H1 (cell line): Measurements from ENCODE around the gene GRB14. TPM values are rescaled to one million over a fixed set of nuclear protein-coding genes. Genes with fewer than 3 reads are reported as not detected.

Source experiments
- CTCF ChIA-PET: fragments of 300-600 bp; sonication (Branson Sonifier 250); formaldehyde crosslinking; loops from one replicate; lab custom pipeline; 2021; ENCODE audit not compliant: partially characterized antibody; lab: Charles Lee
- POLR2A ChIA-PET: fragments of 300-600 bp; sonication (Branson Sonifier 250); formaldehyde crosslinking; loops from one replicate; lab custom pipeline; 2021; ENCODE audit warnings: inconsistent platforms; ENCODE audit not compliant: partially characterized antibody; lab: Charles Lee
- DNase-seq, 2 experiments: peaks; one replicate each; pipeline versions ENCODE4 v3.0.0 to v3.0.0-alpha.2; 2010 to 2022; ENCODE audit warnings: low spot score in 2 of 2, low read depth in 1 of 2, mixed read lengths in 1 of 2
- FAIRE-seq: peaks from 2 replicates; lab custom pipeline; 2011; peaks lifted over from hg19 to GRCh38; lab: Jason Lieb, UNC
- H2AFZ ChIP-seq: 2 replicates; pipeline ENCODE4 v1.8.1; 2012; ENCODE audit warnings: low read length, inconsistent platforms
- H2AK5ac ChIP-seq: 2 replicates; pipeline ENCODE4 v1.6.1; 2013; ENCODE audit warnings: low read depth, low read length
- H2BK120ac ChIP-seq: replicated peaks from 2 replicates; pipeline ENCODE3; 2013; ENCODE audit warnings: low read depth, low read length, inconsistent platforms
- H2BK12ac ChIP-seq: 2 replicates; pipeline ENCODE4 v1.6.1; 2013; ENCODE audit warnings: low read depth, low read length
- H2BK15ac ChIP-seq: 2 replicates; pipeline ENCODE4 v1.6.1; 2013; ENCODE audit warnings: low read length
- H2BK20ac ChIP-seq: 2 replicates; pipeline ENCODE4 v1.6.1; 2013; ENCODE audit warnings: low read length
- H2BK5ac ChIP-seq: 2 replicates; pipeline ENCODE4 v1.6.1; 2013; ENCODE audit warnings: low read depth, low read length
- H3K14ac ChIP-seq: 2 replicates; pipeline ENCODE4 v1.6.1; 2013; ENCODE audit warnings: inconsistent platforms; ENCODE audit not compliant: insufficient read length
- H3K18ac ChIP-seq: 2 replicates; pipeline ENCODE4 v1.6.1; 2013; ENCODE audit warnings: low read length; ENCODE audit errors: extremely low read depth
- H3K23ac ChIP-seq: 2 replicates; pipeline ENCODE4 v1.6.1; 2013; ENCODE audit warnings: inconsistent platforms; ENCODE audit not compliant: insufficient read length
- H3K23me2 ChIP-seq: 2 replicates; pipeline ENCODE4 v1.6.1; 2013; ENCODE audit warnings: low read depth, low read length
- H3K27ac ChIP-seq: 2 replicates; pipeline ENCODE4 v1.6.1; 2011; ENCODE audit warnings: low read depth, low read length, inconsistent platforms
- H3K27me3 ChIP-seq, 4 experiments: replicated peaks in 1 of 4; 1 replicate in 1 of 4; 2 replicates in 3 of 4; pipeline versions ENCODE4 v1.6.1 to v1.8.1; 2011 to 2013; ENCODE audit warnings: low read length in 3 of 4, mild to moderate bottlenecking in 3 of 4, inconsistent platforms in 2 of 4, mixed read lengths in 2 of 4, moderate library complexity in 1 of 4; ENCODE audit not compliant: control insufficient read depth in 3 of 4, insufficient read depth in 3 of 4; ENCODE audit errors: extremely low read depth in 1 of 4
- H3K36me3 ChIP-seq, 4 experiments: 2 replicates each; pipeline versions ENCODE4 v1.6.1 to v1.8.1; 2011 to 2013; ENCODE audit warnings: mild to moderate bottlenecking in 4 of 4, low read length in 3 of 4, moderate library complexity in 2 of 4, control low read depth in 1 of 4, inconsistent platforms in 1 of 4; ENCODE audit not compliant: insufficient read depth in 4 of 4, control insufficient read depth in 2 of 4
- H3K4ac ChIP-seq: replicated peaks from 2 replicates; pipeline ENCODE3; 2013; ENCODE audit warnings: low read length, low read depth, mixed read lengths, inconsistent platforms; ENCODE audit not compliant: insufficient read length
- H3K4me1 ChIP-seq, 4 experiments: replicated peaks in 1 of 4; 1 replicate in 1 of 4; 2 replicates in 3 of 4; pipeline versions ENCODE4 v1.6.1 to v1.8.1; 2011 to 2013; ENCODE audit warnings: low read length in 3 of 4, inconsistent platforms in 2 of 4, mixed read lengths in 1 of 4; ENCODE audit not compliant: insufficient read depth in 4 of 4, control insufficient read depth in 3 of 4
- H3K4me2 ChIP-seq, 2 experiments: 2 replicates each; pipeline versions ENCODE4 v1.6.1 to v1.8.1; 2011 to 2013; ENCODE audit warnings: low read depth in 2 of 2, low read length in 2 of 2, control low read depth in 1 of 2, inconsistent platforms in 1 of 2, mild to moderate bottlenecking in 1 of 2; ENCODE audit not compliant: insufficient read depth in 1 of 2
- H3K4me3 ChIP-seq, 4 experiments: fragments of 200-600, 300-600 bp in 1 of 4; sonication (generic), shearing (Covaris generic), sonication (Bioruptor Twin) in 1 of 4; 2 replicates each; pipeline versions ENCODE4 v1.5.1 to v1.8.1; 2011 to 2016; ENCODE audit warnings: low read length in 4 of 4, low read depth in 3 of 4, control low read depth in 2 of 4, inconsistent platforms in 2 of 4, mild to moderate bottlenecking in 2 of 4, mixed read lengths in 1 of 4, moderate library complexity in 1 of 4; ENCODE audit not compliant: insufficient read depth in 2 of 4; ENCODE audit errors: extremely low read depth in 1 of 4
- H3K56ac ChIP-seq: replicated peaks from 2 replicates; pipeline ENCODE3; 2013; ENCODE audit warnings: low read depth, mild to moderate bottlenecking, mixed read lengths, low read length, inconsistent platforms; ENCODE audit not compliant: insufficient read length
- H3K79me1 ChIP-seq: 2 replicates; pipeline ENCODE4 v1.6.1; 2013; ENCODE audit warnings: low read depth, low read length, control low read depth
- H3K79me2 ChIP-seq, 2 experiments: 2 replicates each; pipeline versions ENCODE4 v1.6.1 to v1.8.1; 2012 to 2013; ENCODE audit warnings: low read length in 2 of 2, mild to moderate bottlenecking in 2 of 2, inconsistent platforms in 1 of 2; ENCODE audit not compliant: insufficient read depth in 2 of 2, control insufficient read depth in 1 of 2
- H3K9ac ChIP-seq, 4 experiments: replicated peaks in 1 of 4; 1 replicate in 1 of 4; 2 replicates in 3 of 4; pipeline versions ENCODE4 v1.6.1 to v1.8.1; 2011 to 2013; ENCODE audit warnings: low read depth in 3 of 4, low read length in 3 of 4, control low read depth in 2 of 4, mild to moderate bottlenecking in 2 of 4, moderate library complexity in 2 of 4, inconsistent platforms in 1 of 4; ENCODE audit errors: extremely low read depth in 1 of 4
- H3K9me3 ChIP-seq, 2 experiments: 2 replicates each; pipeline versions ENCODE4 v1.6.1 to v1.8.1; 2012 to 2013; ENCODE audit warnings: mild to moderate bottlenecking in 2 of 2, moderate library complexity in 2 of 2, control low read depth in 1 of 2, inconsistent platforms in 1 of 2, low read depth in 1 of 2, low read length in 1 of 2, mixed read lengths in 1 of 2; ENCODE audit not compliant: insufficient read depth in 2 of 2
- H4K20me1 ChIP-seq, 2 experiments: replicated peaks in 1 of 2; 2 replicates each; pipeline versions ENCODE3 to v1.8.1; 2011 to 2013; ENCODE audit warnings: inconsistent platforms in 2 of 2, low read length in 2 of 2, mild to moderate bottlenecking in 1 of 2; ENCODE audit not compliant: insufficient read depth in 2 of 2, control insufficient read depth in 1 of 2
- H4K5ac ChIP-seq: 2 replicates; pipeline ENCODE4 v1.6.1; 2013; ENCODE audit warnings: low read length, low read depth, mixed read lengths, inconsistent platforms; ENCODE audit not compliant: insufficient read length
- H4K8ac ChIP-seq: 2 replicates; pipeline ENCODE4 v1.8.0; 2013; ENCODE audit warnings: mild to moderate bottlenecking, moderate library complexity, low read length, inconsistent platforms; ENCODE audit not compliant: insufficient read depth; ENCODE audit errors: extremely low read depth
- H4K91ac ChIP-seq: replicated peaks from 2 replicates; pipeline ENCODE3; 2013; ENCODE audit warnings: low read length, mixed read lengths, inconsistent platforms; ENCODE audit not compliant: insufficient read length
- BCL11A ChIP-seq, 2 experiments: IDR thresholded peaks; one replicate each; pipeline ENCODE4 v1.6.1; 2011; ENCODE audit warnings: low read depth in 2 of 2, low read length in 2 of 2, mild to moderate bottlenecking in 2 of 2
- CBX8 ChIP-seq: fragments of 300-800, 300-1000 bp; sonication (generic); IDR thresholded peaks from 2 replicates; pipeline ENCODE4 v1.7.1; 2016; ENCODE audit warnings: low read depth, low read length, borderline replicate concordance
- JUN ChIP-seq: IDR thresholded peaks from 2 replicates; pipeline ENCODE4 v1.6.1; 2011; ENCODE audit warnings: low read depth, mild to moderate bottlenecking, improper control_type of control experiment, low read length
- JUND ChIP-seq: IDR thresholded peaks from 2 replicates; pipeline ENCODE4 v1.6.1; 2011; ENCODE audit warnings: mild to moderate bottlenecking, improper control_type of control experiment, low read length
- KDM4A ChIP-seq: IDR thresholded peaks from one replicate; pipeline ENCODE4 v1.7.1; 2012; ENCODE audit warnings: low read depth, mild to moderate bottlenecking, moderate library complexity, low read length, inconsistent platforms; ENCODE audit not compliant: severe bottlenecking
- KDM5A ChIP-seq: fragments of 200-600 bp; IDR thresholded peaks from 2 replicates; pipeline ENCODE4 v1.7.1; 2012; ENCODE audit warnings: mild to moderate bottlenecking, low read length, inconsistent platforms, mixed read lengths
- NANOG ChIP-seq: IDR thresholded peaks from 2 replicates; pipeline ENCODE4 v1.6.1; 2011; ENCODE audit warnings: low read length, low read depth, mild to moderate bottlenecking, inconsistent platforms; ENCODE audit not compliant: insufficient read depth, poor library complexity, severe bottlenecking
- NRF1 ChIP-seq: IDR thresholded peaks from 2 replicates; pipeline ENCODE4 v1.6.1; 2011; ENCODE audit warnings: mild to moderate bottlenecking, low read depth, low read length, improper control_type of control experiment
- POLR2A ChIP-seq, 2 experiments: IDR thresholded peaks; 1 replicate in 1 of 2; 2 replicates in 1 of 2; pipeline ENCODE4 v1.6.1; 2011; ENCODE audit warnings: low read depth in 2 of 2, low read length in 2 of 2, mild to moderate bottlenecking in 2 of 2; ENCODE audit errors: control extremely low read depth in 1 of 2
- RAD21 ChIP-seq, 2 experiments: IDR thresholded peaks in 1 of 2; conservative IDR thresholded peaks in 1 of 2; 2 replicates each; pipeline ENCODE4 v1.6.1; 2011; ENCODE audit warnings: low read depth in 2 of 2, low read length in 2 of 2, improper control_type of control experiment in 1 of 2, inconsistent platforms in 1 of 2, mild to moderate bottlenecking in 1 of 2, moderate library complexity in 1 of 2
- RNF2 ChIP-seq: fragments of 200-900, 300-1000 bp; sonication (generic); IDR thresholded peaks from 2 replicates; pipeline ENCODE4 v1.7.1; 2016; ENCODE audit warnings: borderline replicate concordance, low read depth, mild to moderate bottlenecking, antibody characterized with exemption, low read length; ENCODE audit not compliant: poor library complexity, severe bottlenecking; ENCODE audit errors: missing control alignments
- SIX5 ChIP-seq: IDR thresholded peaks from 2 replicates; pipeline ENCODE4 v1.6.1; 2011; ENCODE audit warnings: mild to moderate bottlenecking, low read depth, low read length
- USF2 ChIP-seq: IDR thresholded peaks from 2 replicates; pipeline ENCODE4 v1.6.1; 2011; ENCODE audit warnings: low read length, improper control_type of control experiment
- WGBS, 2 experiments: shearing (Covaris generic) in 1 of 2; methylation state at CpG; one replicate each; pipeline versions ENCODE4 v1.1.6 to v1.1.7; 2013 to 2015; ENCODE audit warnings: low lambda C conversion rate in 2 of 2, mixed read lengths in 2 of 2, inconsistent platforms in 1 of 2, low coverage in 1 of 2, missing lambda C conversion rate in 1 of 2; ENCODE audit not compliant: insufficient replicate concordance in 2 of 2, insufficient coverage in 1 of 2, insufficient read length in 1 of 2; ENCODE audit errors: extremely low coverage in 1 of 2, missing lambda C conversion rate in 1 of 2; 5-methylcytosine and 5-hydroxymethylcytosine counted together
- polyA plus RNA-seq, 7 experiments: library from polyadenylated mRNA; depleted of rRNA in 3 of 7; stranded (reverse) in 5 of 7; unstranded in 2 of 7; fragments of >200 nt in 5 of 7; fragments of 200-250 nt in 2 of 7; gene quantifications; 1 replicate in 5 of 7; 2 replicates in 1 of 7; 4 replicates in 1 of 7; pipeline versions ENCODE4 v1.2.1 to v1.2.3, GENCODE V29; 2011 to 2013; ENCODE audit warnings: missing spikeins in 2 of 7, mixed read lengths in 2 of 7
- total RNA-seq: library from RNA; stranded (reverse); fragmentation: NEBNext Ultra II Directional; extraction: Animal tissue kit (Norgen Biotek cat#: 25700); gene quantifications from 2 replicates; pipeline ENCODE4 v1.2.1, GENCODE V29; 2021

GRB14 gene
- total and polyA plus RNA-seq, 2 of the 8 experiments (the other 6 are each of a cell fraction or from before 2014, with no cell fraction given) = 2.5 to 11.6 TPM

DNA sequence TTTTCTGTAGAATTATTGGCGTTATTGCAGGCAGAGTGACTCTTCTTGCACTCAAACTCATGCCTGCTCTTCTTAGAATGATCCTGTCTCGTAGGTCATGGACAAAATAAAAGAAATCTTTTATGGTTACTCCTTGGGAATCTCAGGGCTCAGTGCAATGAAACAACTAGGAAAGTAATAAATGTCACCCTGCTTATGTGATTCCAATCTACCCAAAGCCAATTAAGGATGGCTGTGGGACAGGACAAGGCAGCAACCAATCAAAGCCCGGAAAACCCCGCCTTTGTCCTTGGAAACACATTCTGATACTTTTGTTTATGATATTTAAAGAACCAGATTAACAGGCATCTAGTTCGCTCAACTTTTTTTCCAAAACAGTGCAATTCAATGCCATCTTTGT lies 53.0 kb downstream of the GRB14 start:
- CTCF ChIA-PET = interaction anchor here (0.8 to 1.2 kb wide), 3 partner anchors 12 to 32 kb away, joined by 3 read pairs; no protein-coding TSS in a partner anchor
- 96% methylated on average over 5 of the region's 5 CpGs; no CpG with 5 or more reads in 1 of the 2 experiments for WGBS, 2 experiments
- no peak for FAIRE-seq
- TF ChIP-seq NRF1 (no peak), CBX8 (no peak), BCL11A (IDR thresholded peaks at IDR 0.05; ENCODE audit: low read depth in 2 of 2, low read length in 2 of 2) (no peak), SIX5 (no peak), KDM5A (no peak), JUND (no peak), USF2 (no peak), JUN (no peak), RNF2 (no peak), POLR2A (IDR thresholded peaks at IDR 0.05; ENCODE audit: control extremely low read depth in 1 of 2, low read depth in 2 of 2, low read length in 2 of 2) (no peak), NANOG (no peak), KDM4A (no peak), RAD21 (IDR thresholded peaks at IDR 0.05 in 1 of 2, conservative IDR thresholded peaks at IDR 0.05 in 1 of 2; ENCODE audit: low read depth in 2 of 2, low read length in 2 of 2) (no peak)

More for the DNA sequence above, 53.0 kb downstream of the GRB14 start:
- no peak overlapping the region for H2BK15ac ChIP-seq
- POLR2A ChIA-PET = no interaction called here
- no peak overlapping the region for H2BK12ac ChIP-seq
- no peaks in the 10 kb centered on the region for H3K27me3 ChIP-seq
- no peak overlapping the region for H4K8ac ChIP-seq
- H2AFZ ChIP-seq = no peak overlapping the region
- no peak overlapping the region for H4K91ac ChIP-seq
- H3K79me1 ChIP-seq = no peaks in the 10 kb centered on the region
- H3K4me3 ChIP-seq = no peak overlapping the region
- H3K23ac ChIP-seq = no peak overlapping the region
- no peak overlapping the region for H2BK20ac ChIP-seq
- H3K79me2 ChIP-seq = no peaks in the 10 kb centered on the region
- H2BK120ac ChIP-seq = no peak overlapping the region
- H3K23me2 ChIP-seq = no peaks in the 10 kb centered on the region
- H4K5ac ChIP-seq = no peak overlapping the region
- H3K14ac ChIP-seq = no peak overlapping the region
- H2AK5ac ChIP-seq = no peak overlapping the region
- H3K18ac ChIP-seq = no peak overlapping the region
- no peak overlapping the region for H3K56ac ChIP-seq
- no peaks in the 10 kb centered on the region for H3K36me3 ChIP-seq
- H3K4ac ChIP-seq = no peak overlapping the region
- DNase-seq = no peak
- H3K9ac ChIP-seq = no peak overlapping the region
- H3K9me3 ChIP-seq = no peaks in the 10 kb centered on the region
- H3K4me2 ChIP-seq = no peak overlapping the region
- H3K4me1 ChIP-seq = no peaks in the 10 kb centered on the region
- H2BK5ac ChIP-seq = no peak overlapping the region
- no peaks in the 10 kb centered on the region for H4K20me1 ChIP-seq
- H3K27ac ChIP-seq = no peak overlapping the region
